ENCODE data around the gene CSF2RB. TPM values are rescaled to one million over a fixed set of nuclear protein-coding genes. Genes with fewer than 3 reads are reported as not detected.

CSF2RB gene
- total and polyA plus RNA-seq, 12 donors, result 0.55 to 12.4 (median 4.4) TPM

GRCh38 chr22:36912694-36913426 is 568 bp upstream of the CSF2RB start:
- no peaks in the 10 kb centered on the region for H3K36me3 ChIP-seq (replicated peaks in 1 of 2)
- DNase-seq, result peak in 1 of 7 donors; percentile 12
- H3K27ac ChIP-seq, result peak overlapping the region in 2 of 5 donors; percentile 17 to 72
- 71 to 77% (median 75%) methylated on average over 8 of the region's 8 CpGs for WGBS, 4 donors
- intact Hi-C loops (cut with DNase I), result no loop called here
- no peaks in the 10 kb centered on the region for H3K4me1 ChIP-seq (replicated peaks in 1 of 2)
- H3K4me3 ChIP-seq, result no peak overlapping the region
- TF ChIP-seq CTCF (IDR thresholded peaks at IDR 0.05) (no peak), POLR2A (IDR thresholded peaks at IDR 0.05) (no peak)
- H3K27me3 ChIP-seq, result no peaks in the 10 kb centered on the region
- no peaks in the 10 kb centered on the region for H3K9me3 ChIP-seq (replicated peaks in 1 of 3)

- Histone ChIP-seq H3K9me3 (replicated peaks in 1 of 3) (no peaks in the 10 kb centered on the region), H3K4me1 (replicated peaks in 1 of 2) (no peaks in the 10 kb centered on the region), H3K27ac (peak overlapping the region in 1 of 5 donors; percentile 72), H3K36me3 (replicated peaks in 1 of 2) (no peaks in the 10 kb centered on the region), H3K27me3 (no peaks in the 10 kb centered on the region), H3K4me3 (peak overlapping the region in 1 of 4 donors; percentile 29)
- WGBS, 4 donors, result 81 to 90% (median 87%) methylated on average over 1 of the region's 1 CpG
- DNase-seq, result no peak
- intact Hi-C loops (cut with DNase I), result no loop called here
- TF ChIP-seq CTCF (IDR thresholded peaks at IDR 0.05) (no peak), POLR2A (IDR thresholded peaks at IDR 0.05) (no peak)
Observed at GRCh38 chr22:36914390-36914752, 943 bp downstream of the CSF2RB start.

GRCh38 chr22:36916034-36916433 is 2.6 kb downstream of the CSF2RB start:
- no peak overlapping the region for H3K27ac ChIP-seq
- no peaks in the 10 kb centered on the region for H3K27me3 ChIP-seq
- TF ChIP-seq POLR2A (IDR thresholded peaks at IDR 0.05), result no peak
- no peaks in the 10 kb centered on the region for H3K9me3 ChIP-seq (replicated peaks in 1 of 3)
- intact Hi-C loops (cut with DNase I), result no loop called here
- DNase-seq, result no peak
- no peak overlapping the region for H3K4me3 ChIP-seq
- no peaks in the 10 kb centered on the region for H3K4me1 ChIP-seq (replicated peaks in 1 of 2)
- H3K36me3 ChIP-seq (replicated peaks in 1 of 2), result no peaks in the 10 kb centered on the region

- no peak overlapping the region for H3K27ac ChIP-seq
- no peak for TF ChIP-seq POLR2A (IDR thresholded peaks at IDR 0.05)
- TF ChIP-seq CTCF (IDR thresholded peaks at IDR 0.05), result no peak
- no peak for DNase-seq
- H3K36me3 ChIP-seq (replicated peaks in 1 of 2), result no peaks in the 10 kb centered on the region
- H3K9me3 ChIP-seq (replicated peaks in 1 of 3), result no peaks in the 10 kb centered on the region
- no peak overlapping the region for H3K4me3 ChIP-seq
- no peaks in the 10 kb centered on the region for H3K4me1 ChIP-seq (replicated peaks in 1 of 2)
- no peaks in the 10 kb centered on the region for H3K27me3 ChIP-seq
- intact Hi-C loops (cut with DNase I), result no loop called here
- 77 to 99% (median 89%) methylated on average over 3 of the region's 3 CpGs for WGBS, 4 donors
Observed at GRCh38 chr22:36918586-36919284, 5.3 kb downstream of the CSF2RB start.
